GM10266 (cell line): ENCODE results near the gene RETN.

Source experiments
- DNase-seq: peaks from one replicate; pipeline ENCODE4 v3.0.0; 2012; ENCODE audit errors: extremely low spot score
- CTCF ChIP-seq: IDR thresholded peaks from 2 replicates; pipeline ENCODE4 v1.5.1; 2012; ENCODE audit warnings: mild to moderate bottlenecking, low read depth; ENCODE audit not compliant: control insufficient read depth, insufficient read depth; ENCODE audit errors: missing control alignments

Gene RETN

DNA sequence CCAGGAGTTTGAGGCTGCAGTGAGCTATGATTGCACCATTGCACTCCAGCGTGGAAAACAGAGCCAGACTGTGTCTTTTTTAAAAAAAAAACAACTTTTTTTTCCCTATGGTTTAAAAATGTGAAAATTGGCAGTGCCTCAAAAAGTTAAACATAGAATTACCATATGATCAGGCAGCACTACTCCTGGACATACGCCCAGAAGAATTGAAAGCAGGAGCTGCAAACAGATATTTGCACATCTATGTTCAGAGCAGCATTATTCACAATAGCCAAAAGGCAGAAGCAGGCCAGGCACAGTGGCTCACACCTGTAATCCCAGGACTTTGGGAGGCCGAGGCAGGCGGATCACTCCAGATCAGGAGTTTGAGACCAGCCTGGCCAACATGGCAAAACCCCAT, 3.8 kb upstream of the RETN start:
- no peak for DNase-seq
- no peak for TF ChIP-seq CTCF

DNA sequence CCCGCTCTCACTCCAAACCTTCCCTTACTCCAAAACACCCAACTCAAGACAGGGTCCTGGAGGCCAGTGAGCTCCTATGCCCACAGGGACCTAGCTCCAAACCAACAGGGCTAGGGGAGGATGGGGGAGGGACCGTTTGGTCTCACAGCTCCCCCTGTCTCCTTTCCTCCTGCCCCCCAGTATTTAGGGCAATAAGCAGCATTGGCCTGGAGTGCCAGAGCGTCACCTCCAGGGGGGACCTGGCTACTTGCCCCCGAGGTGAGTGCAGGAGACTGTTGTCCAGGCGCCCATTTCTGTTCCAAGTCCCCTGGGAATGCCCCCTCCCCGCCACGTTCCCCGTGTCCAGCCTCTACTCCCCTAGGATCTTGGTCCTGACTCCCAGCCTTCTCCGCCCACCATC, 792 bp downstream of the RETN start:
- no peak for DNase-seq
- TF ChIP-seq CTCF: no peak

- DNase-seq: no peak
- TF ChIP-seq CTCF: no peak
These were observed 1.4 kb downstream of the RETN start for GRCh38 chr19:7670150-7670783.

- DNase-seq: no peak
- no peak for TF ChIP-seq CTCF
These were observed 1.9 kb downstream of the RETN start for GRCh38 chr19:7670790-7671189.

DNA sequence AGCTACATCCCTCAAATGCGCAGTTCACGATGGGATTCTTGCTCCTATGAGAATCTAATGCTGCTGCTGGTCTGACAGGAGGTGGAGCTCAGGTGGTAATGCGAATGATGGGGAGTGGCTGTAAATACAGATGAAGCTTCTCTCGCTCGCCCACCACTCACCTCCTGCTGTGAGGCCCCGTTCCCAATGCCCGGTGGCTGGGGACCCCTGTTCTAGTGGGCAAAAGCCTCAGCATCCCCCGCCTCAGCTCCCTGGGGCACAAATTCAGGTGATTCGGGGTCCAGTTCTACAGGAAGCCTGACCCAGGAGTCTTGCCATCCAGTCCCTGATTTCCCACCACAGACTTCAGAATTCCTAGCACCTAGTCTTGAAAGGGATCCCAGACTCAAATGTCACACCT, 3.7 kb downstream of the RETN start:
- no peak for DNase-seq
- TF ChIP-seq CTCF: no peak

DNA sequence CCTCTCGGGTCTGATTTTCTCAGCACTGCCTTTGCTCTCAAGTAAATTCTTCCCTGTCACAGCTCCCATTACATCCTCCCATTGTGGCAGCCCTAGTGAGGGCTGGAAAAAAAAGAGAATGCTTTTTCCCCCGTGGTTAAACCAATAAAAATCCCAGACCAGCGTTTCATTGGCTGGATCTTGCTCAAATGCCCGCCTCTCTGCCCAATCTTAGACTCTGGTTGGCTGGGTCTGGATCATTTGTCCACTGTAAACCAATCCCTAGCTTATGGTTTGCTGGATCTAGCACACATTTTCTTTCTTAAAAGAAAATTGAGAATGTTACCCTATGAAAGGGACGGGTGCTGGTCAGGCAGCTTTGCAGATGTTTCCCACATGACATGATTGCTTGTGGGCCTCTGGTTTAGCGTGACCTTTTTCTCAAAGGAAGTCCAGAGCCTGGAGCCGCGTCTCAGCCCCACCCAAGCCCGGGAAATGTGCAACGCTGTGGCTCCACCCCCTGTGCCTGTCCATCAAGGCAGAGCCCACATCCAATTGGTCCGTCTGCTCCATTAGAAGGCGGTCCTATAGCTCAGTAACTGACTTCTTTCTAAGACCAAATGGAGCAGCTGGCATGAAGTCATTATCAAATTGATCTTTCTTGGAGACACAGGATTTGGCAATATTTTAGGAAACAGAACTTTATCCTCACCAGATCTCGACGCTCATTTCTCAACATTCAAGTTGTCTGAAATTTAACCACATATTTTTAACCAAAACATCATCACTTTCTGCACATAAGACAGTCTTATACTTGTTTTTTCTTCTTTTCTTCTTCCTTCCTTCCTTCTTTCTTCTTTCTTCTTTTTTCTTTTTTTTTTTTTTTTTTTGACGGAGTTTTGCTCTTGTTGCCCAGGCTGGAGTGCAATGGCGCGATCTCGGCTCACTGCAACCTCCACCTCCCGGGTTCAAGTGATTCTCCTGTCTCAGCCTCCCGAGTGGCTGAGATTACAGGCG, 5.5 kb downstream of the RETN start:
- no peak for DNase-seq
- no peak for TF ChIP-seq CTCF

- TF ChIP-seq CTCF: no peak
These were observed 7.5 kb downstream of the RETN start for GRCh38 chr19:7676376-7676775.

More at GRCh38 chr19:7676376-7676775, 7.5 kb downstream of the RETN start:
- DNase-seq: no peak
